Kidney (tissue), 14 donors: ENCODE measurements around the gene ACVR2A. TPM values are rescaled to one million over a fixed set of nuclear protein-coding genes. Genes with fewer than 3 reads are reported as not detected.
A peak's percentile ranks its signal among the peaks of the same experiment; 100 is the strongest.

Experiments
- DNase-seq, 5 donors: peaks; one replicate each; pipeline ENCODE4 v3.0.0-alpha.2; 2013 to 2020
- FAIRE-seq: peaks from 2 replicates; lab custom pipeline; 2012; peaks lifted over from hg19 to GRCh38; lab: Jason Lieb, UNC
- H3K27ac ChIP-seq, 2 donors: one replicate each; pipeline ENCODE4 v1.7.0; 2013; ENCODE audit warnings: low read depth in 2 of 2, low read length in 2 of 2, inconsistent platforms in 1 of 2
- H3K27me3 ChIP-seq: one replicate; pipeline ENCODE4 v1.7.1; 2013; ENCODE audit warnings: low read length, inconsistent platforms; ENCODE audit not compliant: control insufficient read depth, insufficient read depth
- H3K36me3 ChIP-seq, 3 donors: one replicate each; pipeline versions ENCODE4 v1.7.0 to v1.7.1; 2013; ENCODE audit warnings: low read length in 3 of 3, control low read depth in 1 of 3, inconsistent platforms in 1 of 3; ENCODE audit not compliant: insufficient read depth in 3 of 3, control insufficient read depth in 2 of 3
- H3K4me1 ChIP-seq, 3 donors: one replicate each; pipeline versions ENCODE4 v1.7.0 to v1.7.1; 2013; ENCODE audit warnings: low read length in 3 of 3, inconsistent platforms in 1 of 3, low read depth in 1 of 3; ENCODE audit not compliant: control insufficient read depth in 2 of 3, insufficient read depth in 2 of 3
- H3K4me3 ChIP-seq, 3 donors: one replicate each; pipeline versions ENCODE4 v1.7.0 to v1.8.1; 2013; ENCODE audit warnings: low read length in 3 of 3, control low read depth in 1 of 3, inconsistent platforms in 1 of 3
- H3K9ac ChIP-seq, 3 donors: one replicate each; pipeline versions ENCODE4 v1.7.0 to v1.7.1; 2013; ENCODE audit warnings: low read length in 3 of 3, control low read depth in 1 of 3, inconsistent platforms in 1 of 3
- H3K9me3 ChIP-seq, 3 donors: one replicate each; pipeline versions ENCODE4 v1.7.0 to v1.7.1; 2013; ENCODE audit warnings: low read length in 3 of 3, control low read depth in 1 of 3, inconsistent platforms in 1 of 3; ENCODE audit not compliant: control insufficient read depth in 2 of 3, insufficient read depth in 1 of 3
- intact Hi-C: fragments of 100-400 bp; cut with DNase I; formaldehyde crosslinking; loops from one replicate; pipeline ENCODE4 v1.11.1; 2022
- polyA plus RNA-seq: library from polyadenylated mRNA; stranded (reverse); fragments of 350-450 nt; fragmentation: Illumina TruSeq; extraction: RNeasy Lipid Tissue Mini Kit (QIAGEN cat#74804); gene quantifications from one replicate; pipeline ENCODE4 v1.2.3, GENCODE V29; 2014; ENCODE audit warnings: low read depth, low replicate concordance; ENCODE audit not compliant: insufficient read depth
- total RNA-seq: library from RNA; stranded (reverse); fragmentation: NEBNext Ultra II Directional; extraction: Animal tissue kit (Norgen Biotek cat#: 25700); gene quantifications from one replicate; pipeline ENCODE4 v1.2.1, GENCODE V29; 2021
- TF ChIP-seq, protein P1 (sequence below): IDR thresholded peaks from 3 replicates; pipeline ENCODE4 v1.5.1; 2012; ENCODE audit warnings: mild to moderate bottlenecking, moderate library complexity, borderline replicate concordance; ENCODE audit not compliant: insufficient read depth; ENCODE audit errors: extremely low read depth
- donor health status: control.
- donor health status: control.
- donor health status: control.
- donor health status: control.
- donor health status: control.
- donor health status: DM: yes; HTN: yes; CAD: no.
- donor health status: Normal renal cell carcinoma (clear cell type).

ACVR2A gene
- total and polyA plus RNA-seq, 2 donors from 2014 or later: 7.6 to 18.4 TPM

DNA sequence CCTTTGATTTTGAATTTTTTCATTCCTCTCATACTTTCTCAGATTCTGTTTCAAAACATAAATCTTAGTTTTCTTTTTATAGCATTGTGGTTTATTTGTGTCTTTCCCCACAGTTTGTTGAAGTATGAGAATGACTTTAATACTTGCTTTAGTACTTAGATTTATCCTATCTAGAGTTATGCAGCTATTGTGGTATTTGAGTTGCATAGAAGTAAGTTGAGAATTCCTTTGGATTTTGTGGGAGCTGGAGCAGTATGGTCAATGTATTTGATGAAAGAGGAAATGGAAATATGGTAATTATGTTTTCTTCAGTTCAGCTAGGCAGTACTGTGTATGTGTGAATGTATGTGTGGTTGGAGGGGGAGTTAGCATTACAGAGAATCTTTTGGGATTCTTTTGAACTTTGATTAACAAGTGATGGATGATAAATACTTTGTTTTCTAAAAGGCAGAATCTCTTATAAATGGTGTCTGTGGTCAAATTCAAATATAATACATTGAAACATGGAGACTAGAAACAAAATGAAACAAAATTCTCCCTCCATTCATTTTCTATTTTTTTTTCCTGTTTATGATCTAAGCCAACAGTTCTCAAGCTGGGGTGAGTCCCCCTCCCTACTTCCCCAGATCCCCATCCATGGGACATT is 3.0 kb downstream of the ACVR2A start:
- TF ChIP-seq, protein P1, sequence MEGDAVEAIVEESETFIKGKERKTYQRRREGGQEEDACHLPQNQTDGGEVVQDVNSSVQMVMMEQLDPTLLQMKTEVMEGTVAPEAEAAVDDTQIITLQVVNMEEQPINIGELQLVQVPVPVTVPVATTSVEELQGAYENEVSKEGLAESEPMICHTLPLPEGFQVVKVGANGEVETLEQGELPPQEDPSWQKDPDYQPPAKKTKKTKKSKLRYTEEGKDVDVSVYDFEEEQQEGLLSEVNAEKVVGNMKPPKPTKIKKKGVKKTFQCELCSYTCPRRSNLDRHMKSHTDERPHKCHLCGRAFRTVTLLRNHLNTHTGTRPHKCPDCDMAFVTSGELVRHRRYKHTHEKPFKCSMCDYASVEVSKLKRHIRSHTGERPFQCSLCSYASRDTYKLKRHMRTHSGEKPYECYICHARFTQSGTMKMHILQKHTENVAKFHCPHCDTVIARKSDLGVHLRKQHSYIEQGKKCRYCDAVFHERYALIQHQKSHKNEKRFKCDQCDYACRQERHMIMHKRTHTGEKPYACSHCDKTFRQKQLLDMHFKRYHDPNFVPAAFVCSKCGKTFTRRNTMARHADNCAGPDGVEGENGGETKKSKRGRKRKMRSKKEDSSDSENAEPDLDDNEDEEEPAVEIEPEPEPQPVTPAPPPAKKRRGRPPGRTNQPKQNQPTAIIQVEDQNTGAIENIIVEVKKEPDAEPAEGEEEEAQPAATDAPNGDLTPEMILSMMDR: no peak
- peak overlapping the region in 1 of 3 donors; percentile 78 for H3K4me3 ChIP-seq
- DNase-seq (no peak), FAIRE-seq (no peak)
- no peak overlapping the region for H3K9ac ChIP-seq
- no peaks in the 10 kb centered on the region for H3K9me3 ChIP-seq
- intact Hi-C loops: no loop called here
- no peak overlapping the region for H3K27ac ChIP-seq
- H3K4me1 ChIP-seq: peaks cover 0 to 6% (median 3%) of the 10 kb centered on the region in 3 donors
- H3K36me3 ChIP-seq: peaks cover 0 to 2% (median 0%) of the 10 kb centered on the region in 3 donors
- H3K27me3 ChIP-seq: no peaks in the 10 kb centered on the region

DNA sequence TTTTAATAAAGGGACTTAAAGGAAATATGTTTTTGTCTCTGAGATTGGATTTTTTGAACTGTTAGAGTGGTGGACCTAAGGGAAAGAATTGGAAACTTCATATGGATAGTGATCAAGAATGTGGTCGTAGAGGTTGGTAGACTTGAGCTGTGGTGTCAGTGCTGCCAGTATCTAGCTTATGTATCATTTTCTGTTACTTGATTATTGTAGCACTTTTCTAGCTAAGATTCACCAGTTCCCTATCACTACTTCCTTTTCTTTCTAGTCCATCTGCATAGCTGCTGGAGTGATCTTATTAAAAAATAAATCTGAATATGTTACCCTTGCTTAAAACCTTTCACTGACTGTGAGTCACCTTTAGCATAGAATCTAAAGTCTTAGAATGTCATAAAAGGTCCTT is 6.0 kb downstream of the ACVR2A start:
- Histone ChIP-seq H3K27ac (no peak overlapping the region), H3K4me1 (peaks cover 0 to 9% (median 3%) of the 10 kb centered on the region in 3 donors), H3K9me3 (no peaks in the 10 kb centered on the region), H3K4me3 (no peak overlapping the region), H3K36me3 (peaks cover 0 to 2% (median 0%) of the 10 kb centered on the region in 3 donors), H3K27me3 (no peaks in the 10 kb centered on the region), H3K9ac (no peak overlapping the region)
- intact Hi-C loops: no loop called here
- FAIRE-seq (no peak), DNase-seq (no peak)
- TF ChIP-seq, protein P1: no peak

DNA sequence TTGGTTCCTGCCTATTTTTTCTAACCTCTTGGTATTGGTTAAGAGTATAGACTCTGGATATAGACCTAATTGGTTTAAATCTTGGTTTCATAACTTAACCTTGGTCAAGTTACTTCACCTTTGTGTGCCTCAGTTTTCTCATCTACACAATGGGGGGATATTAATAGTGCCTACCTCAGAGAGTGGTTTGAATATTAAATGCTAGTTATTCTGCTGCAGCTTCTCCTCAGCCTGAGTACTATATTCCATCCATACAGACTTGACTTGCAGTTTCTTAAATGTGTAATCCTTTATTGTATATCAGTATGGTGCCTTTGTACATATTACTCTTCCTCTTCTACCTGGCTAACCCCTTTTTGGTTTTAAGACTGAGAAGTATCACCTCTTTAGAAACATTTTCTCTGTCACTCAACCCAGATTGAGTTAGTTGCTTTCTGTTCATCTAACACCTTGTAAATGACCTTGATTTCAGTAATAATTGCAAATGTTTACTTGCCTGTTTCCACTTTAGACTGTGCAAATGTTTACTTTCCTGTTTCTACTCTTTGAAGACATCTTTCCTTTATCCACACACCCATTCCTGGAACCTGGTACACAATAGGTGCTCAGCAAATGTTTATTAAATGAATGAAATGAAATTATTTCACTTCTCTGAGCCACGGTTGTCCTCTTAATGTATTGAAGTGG is 6.6 kb downstream of the ACVR2A start:
- no peak overlapping the region for H3K27ac ChIP-seq

More for the DNA sequence above, 6.6 kb downstream of the ACVR2A start:
- no peak for DNase-seq
- Histone ChIP-seq H3K27me3 (no peaks in the 10 kb centered on the region), H3K4me3 (no peak overlapping the region), H3K9ac (no peak overlapping the region), H3K36me3 (peaks cover 0 to 2% (median 0%) of the 10 kb centered on the region in 3 donors), H3K9me3 (no peaks in the 10 kb centered on the region), H3K4me1 (peaks cover 0 to 9% (median 3%) of the 10 kb centered on the region in 3 donors)
- intact Hi-C loops: no loop called here
- TF ChIP-seq, protein P1: no peak
- no peak for FAIRE-seq
